SKM-1 (cell line): Measurements from ENCODE around the gene FANK1.
"Not testable (repeated sequence)": the region's sequence is repeated elsewhere in the genome, so short reads cannot be mapped to it uniquely, and the experiment has no call there.

Experiments
- DNase-seq: peaks from one replicate; lab custom pipeline; 2025; ENCODE audit not compliant: unreplicated experiment; lab: John Stamatoyannopoulos, UW

FANK1 gene

DNA sequence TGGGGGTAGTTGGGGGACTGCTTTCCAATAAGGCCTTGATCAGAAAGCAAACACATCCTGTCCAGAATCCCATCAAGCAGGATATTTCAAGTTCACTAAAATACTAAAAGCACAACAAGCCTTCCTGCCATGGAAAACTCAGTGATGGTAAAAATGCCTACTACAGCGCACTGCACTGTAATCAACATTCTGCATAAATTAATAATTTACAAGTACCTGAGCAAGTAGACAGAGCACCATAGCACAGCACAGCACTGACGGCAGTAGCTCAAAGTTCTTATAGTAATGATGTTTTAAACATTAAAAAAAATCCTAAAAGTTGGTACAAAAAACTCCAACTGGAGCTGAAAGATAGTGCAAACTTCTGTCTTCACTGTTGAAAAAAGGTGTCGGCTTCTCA is 120.5 kb downstream of the FANK1 start:
- no peak for DNase-seq

DNA sequence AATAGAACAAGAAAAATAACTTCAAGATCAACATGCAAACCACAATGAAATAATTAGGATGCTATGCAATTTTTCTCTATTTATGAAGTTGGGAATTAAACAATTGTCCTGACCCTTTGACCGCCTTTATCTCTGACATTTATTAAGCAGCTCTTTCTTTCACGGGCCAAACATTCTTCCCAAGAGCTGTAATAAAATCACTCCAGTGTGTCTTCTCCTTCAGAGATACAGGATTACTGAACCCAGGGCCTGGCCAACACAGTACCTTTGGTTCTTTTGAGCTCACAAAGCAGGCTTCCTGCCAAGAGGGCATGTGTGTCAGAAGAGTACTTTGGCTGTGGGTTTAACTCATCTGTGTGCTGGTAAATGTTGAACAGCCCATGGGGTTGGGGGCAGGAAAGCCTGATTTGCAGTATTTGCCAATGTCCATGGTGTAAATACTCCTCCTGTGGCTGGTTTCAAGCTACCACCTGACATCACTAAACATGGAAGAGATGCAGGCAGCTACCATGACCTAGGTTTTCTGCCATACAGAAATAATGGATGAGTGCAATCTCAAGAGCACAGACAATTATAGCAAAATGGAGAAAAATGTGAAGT is 121.7 kb downstream of the FANK1 start:
- DNase-seq = no peak

DNA sequence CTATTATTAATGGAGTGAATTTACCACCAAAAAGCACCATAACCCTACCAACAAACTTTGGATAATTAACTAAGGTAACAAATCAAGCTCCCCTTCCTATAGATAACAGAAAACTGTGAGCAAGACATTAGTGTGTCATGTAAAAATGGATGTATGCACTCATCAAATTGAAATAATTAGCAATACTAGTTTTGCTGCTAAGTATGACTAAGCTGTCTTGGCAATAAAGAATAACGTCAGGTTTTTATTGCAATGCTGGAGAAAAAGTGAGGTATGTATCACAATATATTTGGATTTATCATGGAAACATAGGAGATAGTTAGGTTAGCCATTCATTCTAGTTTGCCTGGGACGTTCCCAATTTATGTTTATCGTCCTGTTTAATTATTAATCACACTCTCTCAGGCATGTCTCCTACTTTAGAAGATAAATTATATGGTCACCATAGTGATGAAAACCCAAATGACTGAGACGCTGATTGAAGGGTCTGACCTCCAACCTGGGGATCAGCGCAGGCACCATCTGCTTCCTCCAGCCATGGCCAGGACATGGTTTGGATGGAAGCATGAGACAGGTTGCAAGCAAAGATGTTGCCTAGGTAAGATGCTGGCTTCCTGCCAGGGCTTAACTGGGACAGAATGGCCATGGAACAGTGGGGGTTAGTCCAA is 125.6 kb downstream of the FANK1 start:
- no peak for DNase-seq

DNA sequence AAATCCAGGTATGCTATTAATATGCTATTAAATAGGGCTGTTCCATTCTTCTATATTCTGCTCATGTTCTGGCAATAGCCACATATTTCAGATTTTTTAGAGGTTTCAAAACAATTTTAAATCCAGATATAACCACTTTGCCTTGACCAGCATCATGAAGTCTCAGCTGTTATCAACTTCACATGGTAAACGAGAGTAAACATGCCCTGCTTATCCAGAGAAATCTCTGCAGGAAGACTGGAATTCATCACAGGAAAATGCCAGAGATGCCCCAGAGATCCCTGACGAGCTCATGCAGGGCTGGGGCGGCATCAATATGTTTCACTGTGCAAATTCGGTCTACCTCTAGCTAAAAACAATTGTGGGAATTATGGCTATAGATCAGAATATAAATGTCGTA is 126.5 kb downstream of the FANK1 start:
- DNase-seq = no peak

DNA sequence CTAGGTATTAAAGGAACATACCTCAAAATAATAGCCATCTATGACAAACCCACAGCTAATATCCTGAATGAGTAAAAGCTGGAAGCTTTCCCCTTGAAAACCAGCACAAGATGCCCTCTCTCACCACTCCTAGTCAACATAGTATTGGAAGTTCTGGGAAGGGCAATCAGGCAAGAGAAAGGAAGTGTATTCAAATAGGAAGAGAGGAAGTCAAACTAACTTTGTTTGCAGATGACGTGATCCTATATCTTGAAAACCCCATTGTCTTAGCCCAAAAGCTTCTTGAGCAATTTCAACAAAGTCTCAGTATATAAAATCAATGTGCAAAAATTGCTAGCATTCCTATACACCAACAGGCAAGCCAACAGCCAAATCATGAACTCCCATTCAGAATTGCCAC is 131.3 kb downstream of the FANK1 start:
- DNase-seq = no peak

DNA sequence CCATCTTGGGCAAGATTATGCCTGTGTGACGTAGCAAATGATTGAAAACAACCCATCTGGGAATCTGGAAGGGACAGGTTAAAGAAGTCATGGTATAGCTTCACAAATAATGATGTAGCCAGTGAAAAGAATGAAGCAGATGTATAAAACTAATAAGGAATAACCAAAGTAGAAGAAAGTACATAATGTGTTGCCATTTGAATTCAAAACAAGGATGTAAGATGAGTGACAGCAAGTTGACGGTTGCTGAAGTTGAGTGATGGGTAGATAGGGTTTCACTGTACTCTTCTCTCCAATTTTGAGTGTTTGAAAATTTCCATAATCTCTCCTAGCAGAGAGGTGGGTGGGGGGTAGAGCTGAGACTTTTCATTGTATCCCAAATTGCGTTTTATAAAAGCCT is 133.6 kb downstream of the FANK1 start:
- DNase-seq = no peak

DNA sequence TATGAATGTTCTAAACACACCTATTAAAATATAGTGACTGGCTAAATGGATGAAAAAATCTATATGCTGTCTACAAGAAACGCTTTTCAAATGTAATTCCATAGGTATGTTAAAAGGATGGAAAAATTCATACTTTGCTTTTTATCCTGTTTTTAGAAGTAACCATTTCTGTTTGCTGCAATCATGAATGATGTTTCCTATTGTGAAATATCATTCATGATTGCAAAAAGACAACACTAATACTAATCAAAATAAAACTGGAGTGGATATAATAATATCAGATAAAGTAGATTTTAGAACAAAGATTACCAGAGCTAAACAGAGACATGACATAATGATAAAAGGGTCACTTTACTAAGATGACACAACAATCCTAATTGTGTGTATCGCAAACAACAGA is 138.2 kb downstream of the FANK1 start:
- DNase-seq = no peak

DNA sequence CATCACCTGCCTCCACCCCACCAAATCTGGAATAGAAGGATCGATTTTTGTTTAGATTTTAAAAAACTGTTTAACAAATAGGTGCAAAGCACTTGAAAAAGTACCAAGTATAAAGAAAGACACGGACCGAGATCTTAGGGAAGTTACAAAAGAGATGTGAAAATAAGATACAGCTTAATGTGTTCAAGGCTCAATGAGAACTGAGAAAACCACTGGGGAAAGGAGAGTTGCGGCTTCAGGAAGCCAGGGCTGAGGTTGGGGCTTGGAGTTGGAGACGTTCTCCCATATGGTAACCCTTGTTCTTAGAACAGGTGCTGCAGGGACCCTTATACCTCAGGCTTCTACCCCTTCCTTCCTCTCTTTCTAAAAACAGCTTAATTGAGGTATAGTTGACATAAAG is 140.2 kb downstream of the FANK1 start:
- no peak for DNase-seq

DNA sequence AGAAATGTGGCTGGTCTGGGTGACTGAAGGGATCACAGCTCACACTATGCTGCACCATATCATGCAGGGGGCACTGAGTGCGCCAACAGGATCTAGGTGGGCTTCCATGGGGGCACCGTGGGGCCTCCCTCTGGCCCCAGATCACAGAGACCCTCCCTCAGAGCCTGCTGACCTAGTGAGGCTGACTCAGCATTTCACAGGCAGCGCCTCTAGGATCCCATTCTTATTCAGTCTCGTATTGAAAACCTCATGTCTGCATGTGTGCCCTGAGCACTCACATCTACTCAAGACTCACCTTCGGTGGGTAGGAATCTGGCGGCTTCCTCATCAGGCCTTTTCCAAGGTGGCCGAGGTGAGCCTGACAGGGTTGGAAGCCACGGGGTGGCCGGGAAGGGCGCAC is 141.6 kb downstream of the FANK1 start:
- DNase-seq = no peak

DNA sequence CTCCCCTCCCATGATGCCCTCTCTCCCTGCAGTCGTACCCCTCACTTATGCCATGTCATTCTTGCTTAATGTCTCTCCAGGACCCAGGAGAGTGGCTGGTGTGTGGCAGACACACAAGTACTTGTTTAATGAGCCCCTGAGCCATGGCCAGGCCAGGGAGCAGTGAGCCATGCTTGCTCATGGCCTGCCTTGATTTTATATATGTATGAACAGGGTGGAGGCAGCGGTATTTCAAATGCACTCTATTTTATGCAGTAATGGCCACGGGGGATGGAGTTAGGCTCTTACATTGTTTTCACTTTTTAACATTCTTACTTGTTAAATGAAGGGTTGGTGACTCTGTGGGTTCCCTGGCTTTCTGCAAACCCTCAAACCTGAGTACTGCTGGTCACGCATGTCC is 144.8 kb downstream of the FANK1 start:
- DNase-seq = no peak

DNA sequence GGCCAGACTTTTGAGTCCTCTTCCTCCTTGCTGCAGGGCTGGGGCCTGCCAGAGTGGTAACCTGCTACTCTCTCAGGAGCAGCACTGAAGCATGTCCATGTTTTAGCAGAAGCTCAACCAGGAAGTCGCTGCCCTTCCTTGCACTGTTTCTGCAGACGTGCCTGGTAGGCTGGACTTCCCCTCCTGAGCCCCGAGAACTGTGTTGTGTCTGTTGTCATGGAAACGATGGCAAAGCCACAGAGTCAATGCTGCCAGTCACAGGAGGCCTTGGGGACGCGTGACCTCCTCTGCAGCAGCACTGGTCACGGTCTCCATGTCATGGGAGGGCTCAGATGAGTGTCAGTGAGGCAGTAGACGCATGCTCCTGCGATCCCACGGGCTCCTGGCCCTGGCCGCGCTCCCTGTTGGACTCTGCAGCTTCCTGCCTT is 145.5 kb downstream of the FANK1 start:
- DNase-seq = peak; percentile 51

DNA sequence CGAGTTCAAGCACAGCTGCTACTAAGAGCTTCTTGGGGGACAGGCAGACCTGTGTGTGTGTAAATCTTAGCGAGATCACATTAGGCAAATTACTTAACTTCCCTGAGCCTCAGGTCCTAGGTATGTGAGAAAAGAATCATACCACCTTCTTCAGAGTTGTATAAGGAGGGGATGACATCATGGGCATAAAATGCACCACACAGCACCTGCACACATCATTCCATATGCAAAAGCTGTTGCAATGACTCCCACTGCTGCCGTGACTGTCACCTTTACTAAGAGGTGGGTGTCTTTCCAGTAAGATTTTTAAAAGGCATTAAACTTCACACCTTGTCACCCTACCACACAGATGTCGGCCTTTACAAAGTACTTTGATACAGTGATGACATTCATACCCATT is 146.0 kb downstream of the FANK1 start:
- DNase-seq = no peak

DNA sequence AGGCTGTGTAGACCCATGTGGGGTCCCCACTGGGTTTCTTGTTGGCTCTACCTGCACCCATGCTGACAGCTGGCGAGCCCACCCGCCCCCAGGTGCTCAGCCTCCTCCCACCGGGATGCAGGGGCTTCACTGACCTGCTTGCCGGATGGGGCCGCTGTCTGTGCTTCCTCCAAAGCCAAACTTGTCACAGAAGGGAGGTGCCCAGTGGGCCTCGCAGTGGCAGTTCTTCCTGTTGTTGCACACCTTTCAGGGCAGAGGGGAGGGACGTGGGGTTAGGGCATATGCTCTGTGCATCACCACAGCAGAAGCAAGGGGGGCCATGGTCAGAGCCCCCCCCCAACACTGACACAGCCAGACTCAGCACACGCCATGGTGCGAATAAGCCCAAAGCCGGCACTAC is 146.5 kb downstream of the FANK1 start:
- no peak for DNase-seq

DNA sequence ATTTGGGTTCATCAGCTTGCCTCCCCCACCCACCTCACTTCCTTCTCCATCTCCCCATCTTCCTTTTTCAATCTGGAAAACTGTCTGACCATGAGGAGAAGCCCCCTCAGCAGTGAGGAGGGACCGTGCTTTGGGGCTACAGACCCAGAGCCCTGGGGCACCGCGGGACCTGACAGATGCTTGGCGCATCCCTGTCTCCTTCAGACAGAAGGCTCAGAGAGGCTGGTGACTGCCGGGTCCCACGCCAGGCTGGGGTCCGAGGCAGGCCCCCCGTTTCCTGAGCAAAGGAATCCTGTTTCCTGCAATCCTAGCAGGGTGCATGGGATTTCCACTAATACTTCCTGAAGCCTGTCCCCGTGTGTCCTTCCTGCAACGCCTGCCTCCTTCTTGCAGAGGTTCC is 147.0 kb downstream of the FANK1 start:
- no peak for DNase-seq

DNA sequence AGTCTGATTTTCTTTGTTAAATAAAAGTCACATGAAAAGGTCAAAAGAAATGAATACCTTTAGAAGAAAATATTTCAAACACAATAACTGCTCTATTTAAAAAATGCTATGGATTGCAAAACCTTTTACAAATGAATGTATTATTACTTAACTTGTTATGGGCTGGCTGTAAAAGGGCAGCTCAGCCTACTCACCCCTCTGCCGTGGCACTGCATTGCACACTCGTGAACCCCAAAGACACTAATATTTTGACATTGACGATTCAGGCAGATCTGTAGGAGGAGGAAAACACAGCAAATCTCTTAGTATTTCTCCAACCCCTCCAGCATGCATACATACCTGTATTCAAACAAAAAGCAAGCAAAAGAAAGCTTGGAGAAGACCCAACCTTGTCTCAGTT is 149.5 kb downstream of the FANK1 start:
- no peak for DNase-seq

DNA sequence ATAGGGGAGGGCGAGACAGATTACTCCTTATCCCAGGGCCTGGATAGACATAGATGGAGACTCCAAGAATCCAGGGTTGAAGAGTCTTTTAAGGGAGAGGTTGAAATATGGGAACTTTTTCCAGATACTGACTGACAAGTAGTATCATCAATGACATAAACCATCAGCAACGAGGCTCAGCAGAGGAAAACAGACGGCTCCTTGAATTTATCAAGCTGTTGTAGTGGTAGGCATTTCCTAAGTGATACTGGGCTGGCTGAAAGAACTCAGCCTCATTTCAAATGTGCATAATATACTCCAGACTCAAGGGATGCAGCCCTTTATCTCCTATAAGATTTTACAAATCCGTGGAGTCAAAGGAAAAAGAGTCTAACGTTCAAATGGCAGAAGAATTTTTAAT is 150.5 kb downstream of the FANK1 start:
- DNase-seq = no peak

DNA sequence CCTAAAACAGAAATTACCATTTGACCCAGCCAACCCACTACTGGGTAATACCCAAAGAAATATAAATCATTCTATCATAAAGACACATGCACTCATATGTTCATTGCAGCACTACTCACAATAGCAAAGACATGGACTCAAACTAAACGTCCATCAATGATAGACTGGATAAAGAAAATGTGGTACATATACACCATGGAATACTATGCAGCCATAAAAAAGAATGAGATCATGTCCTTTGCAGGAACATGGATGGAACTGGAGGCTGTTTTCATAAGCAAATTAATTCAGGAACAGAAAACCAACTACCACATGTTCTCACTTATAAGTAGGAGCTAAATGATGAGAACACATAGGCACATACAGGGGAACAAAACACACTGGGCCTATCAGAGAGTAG is 151.4 kb downstream of the FANK1 start:
- DNase-seq = not testable (repeated sequence)

DNA sequence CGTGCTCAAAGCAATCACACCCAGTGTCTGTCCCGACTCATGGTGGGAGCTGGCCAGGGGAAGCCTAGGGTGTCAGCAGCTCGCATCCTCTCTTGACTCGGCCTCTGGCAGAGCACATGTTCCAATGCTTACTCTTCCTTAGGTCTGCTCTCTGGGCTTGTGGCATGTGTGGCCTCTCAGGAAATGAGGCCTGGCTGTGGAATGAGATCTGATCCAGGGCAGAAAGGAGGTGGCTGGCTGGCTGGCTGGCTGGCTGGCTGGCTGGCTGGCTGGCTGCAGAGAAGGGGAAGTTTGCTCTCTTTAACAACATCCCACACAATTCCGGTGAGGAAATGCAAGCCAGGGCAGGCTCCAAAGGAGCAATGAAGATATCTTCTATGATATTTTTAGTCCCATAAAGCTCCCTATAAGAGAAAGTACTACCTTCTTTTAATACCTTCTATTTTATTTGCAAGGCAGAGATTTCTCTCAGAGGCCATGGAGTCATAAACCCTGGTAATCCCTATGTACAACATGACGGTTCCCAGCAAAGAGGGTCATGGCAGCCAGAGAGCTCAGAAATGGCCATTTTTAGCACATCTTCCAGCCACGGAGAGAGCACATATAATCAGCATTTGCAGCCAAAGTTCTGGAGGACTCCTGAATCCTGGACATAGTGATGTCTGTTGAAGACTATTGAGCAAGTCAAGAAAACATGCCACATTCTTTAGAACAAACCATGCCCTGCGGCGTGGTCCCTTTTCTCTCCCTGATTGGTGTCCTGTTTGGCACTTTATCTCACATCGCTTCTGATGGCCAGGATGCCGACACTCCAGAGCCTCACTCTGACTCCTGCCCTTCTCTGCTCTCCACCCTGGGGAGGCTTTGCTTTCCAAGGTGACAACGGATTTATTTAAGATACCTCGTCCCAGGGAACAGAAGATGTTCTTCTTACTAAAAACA is 153.7 kb downstream of the FANK1 start:
- no peak for DNase-seq

DNA sequence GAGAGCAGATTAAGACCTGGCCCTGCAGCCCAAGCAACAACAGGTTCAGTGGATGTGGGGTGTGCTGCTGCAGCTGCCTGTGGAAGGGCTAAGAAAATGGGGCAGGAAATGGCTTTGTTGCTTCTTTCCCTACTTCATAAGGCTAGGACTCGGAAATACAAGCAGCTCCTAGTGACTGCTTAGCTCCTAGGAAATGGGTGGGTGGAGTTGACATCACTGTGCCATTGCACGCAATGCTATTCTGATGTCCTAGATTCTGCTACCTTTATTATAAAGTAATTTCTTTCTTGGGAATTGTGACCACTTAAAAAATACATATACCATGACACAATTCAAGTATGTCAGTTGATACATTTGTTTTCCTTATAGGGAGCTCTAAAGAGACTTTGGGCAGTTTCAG is 155.8 kb downstream of the FANK1 start:
- DNase-seq = no peak

DNA sequence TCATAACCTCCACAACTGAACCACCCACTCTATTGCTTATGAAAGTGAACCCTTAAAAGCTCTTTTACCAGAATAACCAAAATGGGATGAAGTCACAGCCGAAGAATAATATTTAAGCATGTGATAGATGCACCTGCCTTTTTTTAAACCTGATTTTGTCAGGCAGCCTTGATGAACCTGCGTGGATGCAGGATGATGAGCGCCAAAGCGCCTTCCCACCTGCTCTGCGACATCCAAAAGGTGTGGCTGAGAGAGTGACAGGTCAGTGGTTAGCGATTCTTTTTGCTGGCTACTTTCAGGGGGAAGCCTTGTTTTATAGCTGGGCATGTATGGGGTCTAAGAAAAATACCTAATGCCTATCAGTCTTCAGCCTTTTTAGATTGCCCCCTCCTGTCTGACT is 157.8 kb downstream of the FANK1 start:
- no peak for DNase-seq

DNA sequence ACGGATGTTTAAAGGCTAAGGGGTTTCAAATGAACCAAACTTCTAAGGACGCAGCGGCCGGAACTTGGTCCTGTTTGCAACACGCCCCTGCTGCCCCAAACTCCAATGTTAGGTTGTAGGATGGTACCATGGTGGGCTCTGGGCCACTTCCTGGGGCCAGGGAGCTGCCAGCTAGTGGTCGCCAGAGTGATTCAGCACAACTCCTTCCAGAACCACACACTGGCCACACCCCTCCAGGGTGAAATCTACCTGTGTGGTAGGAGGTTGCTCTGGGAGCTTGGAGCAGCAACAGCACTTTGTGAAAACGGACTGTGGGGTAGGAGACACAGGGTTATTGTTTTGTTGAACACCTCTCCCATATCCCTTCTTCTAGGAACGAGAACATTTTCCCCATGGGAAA is 161.1 kb downstream of the FANK1 start:
- DNase-seq = no peak

DNA sequence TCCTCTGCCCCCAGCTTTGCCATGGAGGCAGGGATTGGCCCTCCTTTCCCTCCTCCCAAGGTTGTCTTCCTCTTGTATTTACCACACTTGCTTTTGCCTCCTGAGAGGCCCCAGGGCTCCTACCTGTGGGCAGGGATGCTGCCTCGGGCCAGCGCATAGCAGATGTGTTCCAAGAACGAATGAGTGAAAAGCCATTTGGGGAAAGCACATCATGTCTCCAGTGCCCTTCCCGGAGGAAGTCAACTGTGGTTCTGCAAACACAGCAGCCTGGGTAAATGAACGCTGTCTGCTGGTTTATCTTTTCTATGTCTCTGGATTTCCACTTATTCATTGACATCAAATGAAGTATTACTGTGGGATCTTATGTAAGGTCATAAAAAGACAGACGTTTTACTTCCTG is 161.7 kb downstream of the FANK1 start:
- no peak for DNase-seq
